Skeletal muscle tissue (tissue), 4 donors: ENCODE data around the gene RNASET2. TPM values are rescaled to one million over a fixed set of nuclear protein-coding genes. Genes with fewer than 3 reads are reported as not detected.
"Not testable (repeated sequence)": the region's sequence is repeated elsewhere in the genome, so short reads cannot be mapped to it uniquely, and the experiment has no call there.

ENCODE experiments used
- H3K27ac ChIP-seq: one replicate; pipeline ENCODE4 v1.7.0; 2013; ENCODE audit warnings: mild to moderate bottlenecking, low read depth, low read length, inconsistent platforms
- H3K27me3 ChIP-seq, 3 donors: one replicate each; pipeline ENCODE4 v1.7.0; 2013; ENCODE audit warnings: low read length in 3 of 3; ENCODE audit not compliant: control insufficient read depth in 3 of 3, insufficient read depth in 3 of 3
- H3K36me3 ChIP-seq, 3 donors: one replicate each; pipeline ENCODE4 v1.7.0; 2013; ENCODE audit warnings: low read length in 3 of 3; ENCODE audit not compliant: control insufficient read depth in 3 of 3, insufficient read depth in 3 of 3
- H3K4me1 ChIP-seq, 3 donors: one replicate each; pipeline ENCODE4 v1.7.0; 2013; ENCODE audit warnings: low read length in 3 of 3, mild to moderate bottlenecking in 3 of 3; ENCODE audit not compliant: control insufficient read depth in 3 of 3, insufficient read depth in 3 of 3
- H3K4me3 ChIP-seq, 3 donors: one replicate each; pipeline ENCODE4 v1.7.0; 2013; ENCODE audit warnings: low read length in 3 of 3
- H3K9ac ChIP-seq, 3 donors: one replicate each; pipeline ENCODE4 v1.7.0; 2013; ENCODE audit warnings: low read length in 3 of 3, mild to moderate bottlenecking in 3 of 3, moderate library complexity in 2 of 3, low read depth in 1 of 3
- H3K9me3 ChIP-seq, 3 donors: one replicate each; pipeline ENCODE4 v1.7.0; 2013; ENCODE audit warnings: low read length in 3 of 3; ENCODE audit not compliant: control insufficient read depth in 3 of 3
- total RNA-seq: library from RNA; depleted of rRNA; stranded (reverse); fragments of >200 nt; gene quantifications from one replicate; pipeline ENCODE4 v1.2.3, GENCODE V29; 2014
- donor health status: Osteomylitis.

RNASET2 gene
- total RNA-seq, 1 donor from 2014 or later = 20.9 TPM

DNA sequence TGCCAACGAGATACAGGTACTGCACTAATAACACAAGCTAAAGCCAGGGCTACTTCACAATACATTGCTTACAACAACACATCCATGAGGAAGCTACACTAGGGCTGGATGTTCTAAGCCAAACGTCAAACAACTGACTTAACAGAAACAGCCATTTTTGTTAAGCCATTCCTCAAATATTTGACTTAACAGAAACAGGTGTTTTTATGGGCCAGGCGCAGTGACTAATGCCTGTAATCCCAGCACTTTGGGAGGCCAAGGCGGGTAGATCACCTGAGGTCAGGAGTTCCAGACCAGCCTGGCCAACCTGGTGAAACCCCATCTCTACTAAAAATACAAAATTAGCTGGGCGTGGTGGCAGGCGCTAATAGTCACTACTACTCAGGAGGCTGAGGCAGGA is 7.6 kb downstream of the RNASET2 start:
- not testable (repeated sequence) for H3K27ac ChIP-seq
- H3K36me3 ChIP-seq = peaks cover 4 to 12% (median 8%) of the 10 kb centered on the region in 3 donors

DNA sequence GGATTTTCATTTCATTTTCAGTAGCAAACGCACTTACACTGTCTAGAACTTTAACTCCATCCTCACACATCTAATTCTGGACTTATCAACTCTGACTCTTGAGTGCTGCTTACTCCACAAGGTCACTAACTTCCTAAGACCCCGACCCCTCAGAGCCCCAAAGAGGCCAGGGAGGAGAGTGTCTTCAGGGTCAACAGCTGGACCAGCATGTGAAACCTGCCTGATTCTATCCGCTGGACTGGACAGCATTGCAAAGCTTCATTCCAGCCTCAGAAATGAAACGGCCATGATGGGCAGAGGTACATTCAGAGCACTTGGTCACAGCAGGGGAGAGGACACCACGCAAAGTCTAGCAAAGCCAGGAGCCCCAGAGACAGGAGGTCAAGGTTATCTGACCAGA is 9.1 kb downstream of the RNASET2 start:
- peaks cover 6 to 13% (median 12%) of the 10 kb centered on the region in 3 donors for H3K36me3 ChIP-seq
- H3K4me1 ChIP-seq = peaks cover 0 to 3% (median 2%) of the 10 kb centered on the region in 3 donors
- H3K9ac ChIP-seq = no peak overlapping the region
- no peak overlapping the region for H3K4me3 ChIP-seq
- no peaks in the 10 kb centered on the region for H3K27me3 ChIP-seq
- H3K9me3 ChIP-seq = no peaks in the 10 kb centered on the region
- no peak overlapping the region for H3K27ac ChIP-seq

More for the DNA sequence above, 7.6 kb downstream of the RNASET2 start:
- H3K4me1 ChIP-seq, H3K27me3 ChIP-seq, H3K9ac ChIP-seq, H3K4me3 ChIP-seq, H3K9me3 ChIP-seq: not testable (repeated sequence)

DNA sequence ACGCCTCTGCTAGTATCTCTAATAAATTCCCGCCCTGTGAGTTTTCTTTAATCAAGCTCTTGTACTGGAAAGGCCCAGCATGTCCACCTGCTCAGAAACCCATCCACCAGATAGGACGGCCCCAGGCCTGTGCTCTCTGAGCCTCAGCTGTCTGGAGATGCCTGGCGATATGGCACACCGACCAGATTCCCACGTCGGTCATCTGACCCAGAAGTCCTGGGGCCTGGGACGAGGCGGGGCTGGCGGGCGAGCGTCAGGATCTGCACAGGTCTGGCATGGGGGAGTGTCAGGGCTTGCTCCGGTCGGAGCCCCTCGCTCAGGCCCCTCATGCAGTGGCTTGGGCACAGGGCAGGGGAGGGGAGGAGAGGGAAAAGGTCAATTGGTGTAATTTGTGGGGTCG is 10.2 kb downstream of the RNASET2 start:
- Histone ChIP-seq H3K4me3 (no peak overlapping the region), H3K4me1 (peaks cover 0 to 3% (median 2%) of the 10 kb centered on the region in 3 donors), H3K9ac (no peak overlapping the region), H3K27ac (no peak overlapping the region), H3K27me3 (no peaks in the 10 kb centered on the region), H3K9me3 (no peaks in the 10 kb centered on the region), H3K36me3 (peaks cover 6 to 13% (median 12%) of the 10 kb centered on the region in 3 donors)

DNA sequence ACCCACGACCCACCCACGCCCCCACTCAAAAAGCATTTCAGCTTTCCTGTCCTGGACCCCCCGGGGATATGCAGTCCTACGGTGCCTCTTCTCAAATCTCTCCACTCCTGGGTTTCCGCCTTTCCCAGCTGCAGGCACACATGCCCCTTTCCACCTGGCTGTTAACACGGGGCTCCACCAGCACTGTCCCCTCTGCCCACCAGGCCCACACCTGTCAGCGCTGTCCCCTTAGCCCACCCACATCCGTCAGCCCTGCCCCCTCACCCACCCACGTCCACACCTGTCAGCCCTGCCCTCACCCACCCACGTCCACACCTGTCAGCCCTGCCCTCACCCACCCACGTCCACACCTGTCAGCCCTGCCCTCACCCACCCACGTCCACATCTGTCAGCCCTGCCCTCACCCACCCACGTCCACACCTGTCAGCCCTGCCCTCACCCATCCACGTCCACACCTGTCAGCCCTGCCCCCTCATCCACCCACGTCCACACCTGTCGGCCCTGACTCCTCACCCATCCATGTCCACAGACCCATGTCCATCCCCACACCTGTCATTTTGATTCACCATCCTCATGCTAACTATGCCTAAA is 11.6 kb downstream of the RNASET2 start:
- H3K36me3 ChIP-seq = peaks cover 6 to 16% (median 12%) of the 10 kb centered on the region in 3 donors
- no peaks in the 10 kb centered on the region for H3K4me1 ChIP-seq
- H3K27me3 ChIP-seq = no peaks in the 10 kb centered on the region
- no peak overlapping the region for H3K9ac ChIP-seq
- H3K27ac ChIP-seq = no peak overlapping the region
- H3K4me3 ChIP-seq = no peak overlapping the region
- H3K9me3 ChIP-seq = no peaks in the 10 kb centered on the region

DNA sequence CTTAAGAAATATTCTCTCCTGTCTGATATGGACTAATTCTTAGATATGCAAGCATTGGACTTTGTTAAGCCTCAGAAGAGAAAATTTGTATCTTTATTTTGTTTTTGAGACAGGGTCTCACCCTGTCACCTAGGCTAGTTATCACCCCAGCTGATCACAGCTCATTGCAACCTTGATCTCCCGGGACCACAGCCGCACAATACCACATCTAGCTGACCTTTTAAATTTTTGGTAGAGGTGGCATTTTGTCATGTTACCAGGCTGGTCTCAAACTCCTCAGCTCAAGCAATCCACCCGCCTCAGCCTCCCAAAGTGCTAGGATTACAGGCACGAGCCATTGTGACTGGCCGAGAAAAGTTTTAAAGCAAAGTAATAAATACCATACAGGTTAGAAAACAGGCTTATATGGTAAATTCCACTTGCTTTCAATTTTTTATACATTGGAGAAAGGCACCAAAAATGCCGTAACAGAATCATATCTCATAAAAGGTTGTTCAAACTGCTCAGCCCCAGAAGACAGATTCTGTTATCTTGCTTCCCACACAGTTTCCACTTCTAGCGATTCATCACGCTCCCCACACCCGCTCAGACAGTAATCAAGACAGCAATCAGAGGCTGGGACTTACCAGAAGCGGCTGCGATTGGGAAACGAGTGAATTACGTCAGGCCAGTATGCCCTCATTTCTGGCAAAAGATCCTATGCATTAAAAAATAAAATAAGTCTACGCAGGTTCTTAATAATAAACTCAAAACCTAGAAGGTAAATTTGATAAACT is 13.8 kb downstream of the RNASET2 start:
- H3K4me3 ChIP-seq = no peak overlapping the region
- H3K9ac ChIP-seq = no peak overlapping the region
- no peaks in the 10 kb centered on the region for H3K27me3 ChIP-seq
- no peak overlapping the region for H3K27ac ChIP-seq
- H3K9me3 ChIP-seq = no peaks in the 10 kb centered on the region
- no peaks in the 10 kb centered on the region for H3K4me1 ChIP-seq
- peaks cover 12 to 25% (median 23%) of the 10 kb centered on the region in 3 donors for H3K36me3 ChIP-seq

DNA sequence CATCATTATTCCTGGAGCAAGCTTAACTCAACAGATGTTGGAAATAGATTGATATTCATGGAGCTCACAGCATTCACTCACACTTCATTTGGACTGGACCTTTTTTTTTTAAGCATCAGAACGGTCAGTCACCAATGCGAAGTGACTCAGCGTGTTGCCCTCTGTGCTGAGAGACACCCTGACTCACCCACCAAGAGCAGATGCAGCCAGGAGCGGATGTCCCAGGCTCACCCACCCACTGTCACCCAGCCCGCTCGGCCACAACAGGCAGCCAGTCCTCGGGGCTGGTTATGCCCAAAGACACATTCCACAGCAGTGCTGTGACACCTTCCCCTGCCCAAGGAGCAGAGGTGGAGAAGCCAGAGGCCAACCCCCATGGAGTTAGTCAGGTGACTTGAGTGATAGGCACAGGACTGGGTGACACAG is 15.7 kb downstream of the RNASET2 start:
- Histone ChIP-seq H3K27ac (no peak overlapping the region), H3K4me1 (no peaks in the 10 kb centered on the region), H3K9ac (no peak overlapping the region), H3K9me3 (no peaks in the 10 kb centered on the region), H3K36me3 (peaks cover 9 to 21% (median 14%) of the 10 kb centered on the region in 3 donors), H3K4me3 (no peak overlapping the region), H3K27me3 (no peaks in the 10 kb centered on the region)

DNA sequence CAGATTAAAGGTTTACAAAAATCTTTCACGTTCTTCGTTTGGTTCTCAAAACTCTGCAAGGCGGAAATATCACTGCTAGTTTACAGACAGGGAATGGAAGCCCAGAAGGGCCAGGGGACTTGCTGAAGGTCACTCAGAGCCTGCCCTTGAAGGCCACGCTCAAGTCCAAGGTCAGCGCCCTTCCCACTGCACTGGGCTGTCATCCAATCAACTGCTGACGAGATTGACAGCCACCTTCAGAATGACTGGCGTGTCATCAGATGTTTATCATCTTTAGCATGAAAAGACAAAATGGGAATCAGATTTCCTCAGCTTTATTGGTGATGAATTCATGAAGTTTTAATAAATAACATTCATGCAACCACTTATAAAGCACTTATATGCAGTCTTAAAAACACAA is 16.5 kb downstream of the RNASET2 start:
- Histone ChIP-seq H3K9ac (no peak overlapping the region), H3K27me3 (no peaks in the 10 kb centered on the region), H3K27ac (no peak overlapping the region), H3K4me3 (no peak overlapping the region), H3K9me3 (no peaks in the 10 kb centered on the region), H3K36me3 (peaks cover 9 to 21% (median 14%) of the 10 kb centered on the region in 3 donors), H3K4me1 (no peaks in the 10 kb centered on the region)

DNA sequence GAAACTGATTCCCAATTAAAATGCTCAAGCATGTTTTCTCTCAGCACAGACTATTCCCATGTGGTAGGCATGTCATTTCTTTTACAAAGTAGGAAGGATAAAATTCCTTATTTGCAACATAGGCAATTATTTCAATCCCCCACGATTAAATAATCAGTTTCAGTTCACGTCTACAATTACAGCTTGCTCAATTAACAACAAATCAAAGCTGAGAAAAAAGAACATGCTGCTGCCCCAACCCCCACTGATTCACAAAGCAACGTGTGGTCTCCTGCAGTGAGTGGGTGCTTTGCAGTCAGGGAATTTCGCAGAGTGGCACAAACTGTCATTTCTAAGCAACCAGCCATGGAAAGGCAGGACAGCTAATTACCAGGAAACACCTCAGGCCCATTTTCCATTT is 17.0 kb downstream of the RNASET2 start:
- H3K9ac ChIP-seq = no peak overlapping the region
- H3K9me3 ChIP-seq = no peaks in the 10 kb centered on the region
- H3K27me3 ChIP-seq = no peaks in the 10 kb centered on the region
- H3K4me1 ChIP-seq = no peaks in the 10 kb centered on the region
- H3K36me3 ChIP-seq = peaks cover 9 to 25% (median 17%) of the 10 kb centered on the region in 3 donors
- H3K4me3 ChIP-seq = no peak overlapping the region
- no peak overlapping the region for H3K27ac ChIP-seq

DNA sequence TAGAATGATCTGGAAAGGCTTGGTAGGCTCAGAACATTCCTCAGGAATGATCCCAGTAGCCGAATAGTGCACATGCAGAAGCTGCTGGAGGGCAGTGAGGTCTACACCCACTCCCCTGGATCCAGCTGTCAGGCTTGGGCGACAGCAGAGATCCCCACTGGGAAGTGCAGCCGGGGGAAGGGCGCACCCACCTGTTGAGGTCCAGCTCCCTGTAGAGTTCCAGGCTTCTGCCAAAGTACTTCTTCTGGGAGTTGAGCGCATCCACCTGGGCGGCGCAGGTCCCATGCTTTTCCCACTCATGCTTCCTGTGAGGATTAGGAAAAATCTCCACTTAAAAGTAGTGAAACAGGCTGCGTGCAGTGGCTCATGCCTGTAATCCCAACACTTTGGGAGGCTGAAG is 17.6 kb downstream of the RNASET2 start:
- H3K27ac ChIP-seq = no peak overlapping the region
- H3K4me1 ChIP-seq = no peaks in the 10 kb centered on the region
- no peaks in the 10 kb centered on the region for H3K27me3 ChIP-seq
- H3K4me3 ChIP-seq = no peak overlapping the region
- H3K9ac ChIP-seq = no peak overlapping the region
- no peaks in the 10 kb centered on the region for H3K9me3 ChIP-seq
- H3K36me3 ChIP-seq = peaks cover 11 to 28% (median 20%) of the 10 kb centered on the region in 3 donors

DNA sequence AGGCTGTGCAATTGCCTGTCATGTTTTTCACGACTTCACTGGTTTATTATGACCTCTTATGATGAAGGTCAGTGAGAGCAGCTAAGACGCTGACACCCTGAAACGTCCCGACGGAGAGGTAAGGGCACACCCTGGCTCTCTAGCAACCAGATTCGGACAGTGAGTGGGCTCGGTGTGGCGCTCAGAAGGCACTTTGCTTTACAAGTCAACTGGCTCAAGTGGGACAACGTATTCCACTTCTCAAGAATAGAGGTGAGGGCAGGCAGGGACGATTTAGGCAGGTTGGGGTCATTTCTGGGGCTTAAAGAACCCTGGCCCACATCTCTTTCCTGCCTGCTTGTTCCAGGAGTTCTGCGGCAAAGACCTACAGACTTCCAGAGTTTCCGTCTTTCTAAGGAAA is 18.2 kb downstream of the RNASET2 start:
- H3K9ac ChIP-seq = no peak overlapping the region
- no peak overlapping the region for H3K4me3 ChIP-seq
- no peak overlapping the region for H3K27ac ChIP-seq
- H3K36me3 ChIP-seq = peaks cover 9 to 26% (median 20%) of the 10 kb centered on the region in 3 donors
- H3K4me1 ChIP-seq = no peaks in the 10 kb centered on the region
- H3K27me3 ChIP-seq = no peaks in the 10 kb centered on the region
- H3K9me3 ChIP-seq = no peaks in the 10 kb centered on the region
